Neural cell (in vitro differentiated cells): ENCODE data around the gene MAMLD1. TPM values are rescaled to one million over a fixed set of nuclear protein-coding genes. Genes with fewer than 3 reads are reported as not detected.

Source experiments
- H2AFZ ChIP-seq: fragments of 200-600, 300-800 bp; sonication (generic), shearing (Covaris generic); 2 replicates; pipeline ENCODE4 v1.6.0; 2014; ENCODE audit warnings: low read depth, mild to moderate bottlenecking, antibody characterized with exemption, low read length, moderate library complexity
- H3F3A ChIP-seq: fragments of 200-600 bp; shearing (Covaris generic); 2 replicates; pipeline ENCODE4 v1.6.1; 2016; ENCODE audit warnings: mild to moderate bottlenecking, moderate library complexity, mixed read lengths, antibody characterized with exemption, low read length; ENCODE audit not compliant: insufficient read depth, poor library complexity, severe bottlenecking
- H3K27ac ChIP-seq: fragments of 200-600, 300-800 bp; sonication (generic), shearing (Covaris generic); 2 replicates; pipeline ENCODE4 v1.5.1; 2014; ENCODE audit warnings: mild to moderate bottlenecking, low read length, moderate library complexity
- H3K27me3 ChIP-seq: fragments of 300-800, 200-600 bp; sonication (generic), shearing (Covaris generic); 2 replicates; pipeline ENCODE4 v1.6.0; 2014; ENCODE audit warnings: mild to moderate bottlenecking, low read depth, low read length, moderate library complexity; ENCODE audit not compliant: insufficient read depth
- H3K36me3 ChIP-seq: fragments of 300-800, 200-600 bp; sonication (generic), shearing (Covaris generic); 2 replicates; pipeline ENCODE4 v1.5.1; 2014; ENCODE audit warnings: mild to moderate bottlenecking, antibody characterized with exemption, low read length, moderate library complexity; ENCODE audit not compliant: insufficient read depth
- H3K4me2 ChIP-seq: fragments of 300-800, 200-600 bp; sonication (generic), shearing (Covaris generic); 2 replicates; pipeline ENCODE4 v1.6.0; 2014; ENCODE audit warnings: mild to moderate bottlenecking, low read length
- H3K4me3 ChIP-seq: fragments of 300-800, 200-600 bp; sonication (generic), shearing (Covaris generic); 2 replicates; pipeline ENCODE4 v1.5.1; 2014; ENCODE audit warnings: mild to moderate bottlenecking, low read length, moderate library complexity
- H3K79me2 ChIP-seq: fragments of 200-600 bp; shearing (Covaris generic); replicated peaks from 2 replicates; pipeline ENCODE4 v1.6.0; 2014; ENCODE audit warnings: mild to moderate bottlenecking, low read length, moderate library complexity; ENCODE audit not compliant: insufficient read depth
- H3K9ac ChIP-seq: fragments of 300-800, 200-600 bp; sonication (generic), shearing (Covaris generic); 2 replicates; pipeline ENCODE4 v1.6.1; 2016; ENCODE audit warnings: mild to moderate bottlenecking, low read length, mixed read lengths
- H3K9me2 ChIP-seq: fragments of 200-600 bp; shearing (Covaris generic); 2 replicates; pipeline ENCODE4 v1.6.1; 2016; ENCODE audit warnings: mild to moderate bottlenecking, low read length, mixed read lengths; ENCODE audit not compliant: insufficient read depth
- H3K9me3 ChIP-seq: fragments of 200-600, 300-800 bp; sonication (generic), shearing (Covaris generic); 2 replicates; pipeline ENCODE4 v1.6.1; 2016; ENCODE audit warnings: mild to moderate bottlenecking, mixed run types, low read length, moderate library complexity, mixed read lengths
- H4K20me1 ChIP-seq: fragments of 200-600 bp; shearing (Covaris generic); 2 replicates; pipeline ENCODE4 v1.6.1; 2016; ENCODE audit warnings: mild to moderate bottlenecking, mixed run types; ENCODE audit not compliant: insufficient read depth
- CTCF ChIP-seq: fragments of 450-650 bp; IDR thresholded peaks from 2 replicates; pipeline ENCODE4 v1.5.1; 2014; ENCODE audit warnings: antibody characterized with exemption, mild to moderate bottlenecking, moderate library complexity; ENCODE audit not compliant: poor library complexity, severe bottlenecking
- EP300 ChIP-seq: fragments of 450-650 bp; conservative IDR thresholded peaks from 2 replicates; pipeline ENCODE4 v1.6.1; 2014; ENCODE audit warnings: antibody characterized with exemption, mild to moderate bottlenecking, moderate library complexity; ENCODE audit not compliant: poor library complexity, severe bottlenecking
- EZH2 ChIP-seq: fragments of 200-600, 300-800 bp; shearing (Covaris generic), sonication (generic); IDR thresholded peaks from 2 replicates; pipeline ENCODE4 v1.6.1; 2014; ENCODE audit warnings: antibody characterized with exemption, low read length, borderline replicate concordance, mild to moderate bottlenecking; ENCODE audit not compliant: insufficient read depth, poor library complexity, severe bottlenecking
- MXI1 ChIP-seq: fragments of 450-650 bp; conservative IDR thresholded peaks from 2 replicates; pipeline ENCODE4 v1.6.1; 2014; ENCODE audit warnings: antibody characterized with exemption, mild to moderate bottlenecking; ENCODE audit not compliant: poor library complexity, severe bottlenecking
- POLR2AphosphoS5 ChIP-seq: IDR thresholded peaks from 2 replicates; pipeline ENCODE4 v1.6.1; 2012
- RAD21 ChIP-seq: fragments of 450-650 bp; conservative IDR thresholded peaks from 2 replicates; pipeline ENCODE4 v1.6.1; 2014; ENCODE audit warnings: antibody characterized with exemption, mild to moderate bottlenecking, moderate library complexity
- REST ChIP-seq: IDR thresholded peaks from 2 replicates; pipeline ENCODE4 v1.6.1; 2012; ENCODE audit warnings: borderline replicate concordance
- SMC3 ChIP-seq: fragments of 450-650 bp; conservative IDR thresholded peaks from 2 replicates; pipeline ENCODE4 v1.6.1; 2014; ENCODE audit warnings: antibody characterized with exemption, mild to moderate bottlenecking, moderate library complexity; ENCODE audit not compliant: poor library complexity
- TAF1 ChIP-seq: IDR thresholded peaks from 2 replicates; pipeline ENCODE4 v1.6.1; 2012; ENCODE audit warnings: low read depth
- polyA plus RNA-seq: library from polyadenylated mRNA; depleted of rRNA; stranded (reverse); fragments of >200 nt; gene quantifications from 2 replicates; pipeline ENCODE4 v1.2.3, GENCODE V29; 2014

The MAMLD1 gene
- polyA plus RNA-seq, 1 donor from 2014 or later = 1.4 TPM

- Histone ChIP-seq H3K9ac (no peak overlapping the region), H3K36me3 (no peaks in the 10 kb centered on the region), H3K4me3 (no peak overlapping the region), H3F3A (no peaks in the 10 kb centered on the region), H3K27ac (no peak overlapping the region), H2AFZ (no peak overlapping the region), H3K79me2 (no peaks in the 10 kb centered on the region), H4K20me1 (no peaks in the 10 kb centered on the region), H3K27me3 (no peaks in the 10 kb centered on the region), H3K4me2 (no peak overlapping the region), H3K9me3 (no peaks in the 10 kb centered on the region), H3K9me2 (no peaks in the 10 kb centered on the region)
- TF ChIP-seq POLR2AphosphoS5 = no peak
Observed at GRCh38 chrX:150460781-150461180, 97.7 kb downstream of the MAMLD1 start.

- TF ChIP-seq TAF1 = no peak
- no peak for TF ChIP-seq REST
- TF ChIP-seq MXI1 = no peak
- no peak for TF ChIP-seq EZH2
- TF ChIP-seq RAD21 = no peak
- TF ChIP-seq POLR2AphosphoS5 = no peak
- TF ChIP-seq SMC3 = no peak
- TF ChIP-seq CTCF = no peak
- TF ChIP-seq EP300 = no peak
- no peaks in the 10 kb centered on the region for H4K20me1 ChIP-seq
- H3F3A ChIP-seq = no peaks in the 10 kb centered on the region
- H3K4me2 ChIP-seq = no peak overlapping the region
- no peak overlapping the region for H3K9ac ChIP-seq
- no peaks in the 10 kb centered on the region for H3K9me2 ChIP-seq
- no peak overlapping the region for H3K4me3 ChIP-seq
- no peak overlapping the region for H2AFZ ChIP-seq
- no peaks in the 10 kb centered on the region for H3K9me3 ChIP-seq
- H3K27me3 ChIP-seq = no peaks in the 10 kb centered on the region
- no peak overlapping the region for H3K27ac ChIP-seq
- H3K36me3 ChIP-seq = no peaks in the 10 kb centered on the region
- no peaks in the 10 kb centered on the region for H3K79me2 ChIP-seq
Observed at GRCh38 chrX:150463566-150463965, 100.4 kb downstream of the MAMLD1 start.

GRCh38 chrX:150464001-150464400 is 100.9 kb downstream of the MAMLD1 start:
- no peak overlapping the region for H3K27ac ChIP-seq
- H3K9ac ChIP-seq = no peak overlapping the region
- H3K4me3 ChIP-seq = no peak overlapping the region
- no peaks in the 10 kb centered on the region for H3K79me2 ChIP-seq
- H3K36me3 ChIP-seq = no peaks in the 10 kb centered on the region
- H3K4me2 ChIP-seq = no peak overlapping the region
- no peak overlapping the region for H2AFZ ChIP-seq
- no peaks in the 10 kb centered on the region for H3K27me3 ChIP-seq
- H3K9me3 ChIP-seq = no peaks in the 10 kb centered on the region
- no peaks in the 10 kb centered on the region for H3F3A ChIP-seq
- H3K9me2 ChIP-seq = no peaks in the 10 kb centered on the region
- no peak for TF ChIP-seq EZH2
- TF ChIP-seq TAF1 = no peak
- no peak for TF ChIP-seq EP300
- no peak for TF ChIP-seq POLR2AphosphoS5
- no peak for TF ChIP-seq REST
- TF ChIP-seq SMC3 = no peak
- no peak for TF ChIP-seq RAD21
- TF ChIP-seq MXI1 = no peak
- TF ChIP-seq CTCF = no peak
- no peaks in the 10 kb centered on the region for H4K20me1 ChIP-seq
